Measurements from ENCODE around the gene GPR137C. TPM values are rescaled to one million over a fixed set of nuclear protein-coding genes. Genes with fewer than 3 reads are reported as not detected.

The GPR137C gene
- total and polyA plus RNA-seq, 2 of the 13 experiments (the other 11 are each of a cell fraction or from before 2014, with no cell fraction given) = 0.34 to 0.51 TPM

- TF ChIP-seq NFE2L1 (CRISPR knock-in tag; IDR thresholded peaks at IDR 0.05; ENCODE audit: borderline replicate concordance) (no peak), UBTF (CRISPR knock-in tag; IDR thresholded peaks at IDR 0.05) (no peak), NONO (IDR thresholded peaks at IDR 0.05) (no peak), NONO (CRISPR knock-in tag; conservative IDR thresholded peaks at IDR 0.05) (no peak), GATAD2A (CRISPR knock-in tag; IDR thresholded peaks at IDR 0.05) (no peak)
These were observed 25.6 kb upstream of the GPR137C start (continued) for GRCh38 chr14:52527052-52527451.

- no peak for ATAC-seq
- DNase-seq (ENCODE audit: low spot score) = no peak
- TF ChIP-seq ZGPAT (CRISPR knock-in tag; IDR thresholded peaks at IDR 0.05) = no peak
- no peak for TF ChIP-seq MED1 (CRISPR knock-in tag; IDR thresholded peaks at IDR 0.05)
- no peak for TF ChIP-seq ZNF318 (CRISPR knock-in tag; IDR thresholded peaks at IDR 0.05)
- no peak for TF ChIP-seq ZNF770 (CRISPR knock-in tag; IDR thresholded peaks at IDR 0.05)
- TF ChIP-seq ZSCAN31 (CRISPR knock-in tag; IDR thresholded peaks at IDR 0.05; ENCODE audit: low read depth) = no peak
These were observed 21.2 kb upstream of the GPR137C start for GRCh38 chr14:52531481-52531880.

More at GRCh38 chr14:52531481-52531880, 21.2 kb upstream of the GPR137C start:
- Histone ChIP-seq H3K27ac (ENCODE audit: extremely low read length, insufficient read depth, low read length) (no peak overlapping the region), H2AFZ (ENCODE audit: low read length) (no peak overlapping the region), H4K20me1 (ENCODE audit: insufficient read depth, low read length) (no peaks in the 10 kb centered on the region), H3K27me3 (ENCODE audit: control insufficient read depth in 1 of 2, insufficient read depth in 2 of 2, low read length in 2 of 2) (no peaks in the 10 kb centered on the region), H3K4me1 (ENCODE audit: insufficient read depth, low read length) (no peaks in the 10 kb centered on the region), H3K4me3 (replicated peaks in 1 of 3; ENCODE audit: insufficient read depth in 1 of 3, low read depth in 2 of 3, low read length in 3 of 3) (no peak overlapping the region), H3K79me2 (ENCODE audit: insufficient read depth, low read length) (no peaks in the 10 kb centered on the region), H3K9ac (ENCODE audit: insufficient read depth, low read depth, low read length) (no peak overlapping the region), H3K36me3 (replicated peaks in 1 of 2; ENCODE audit: control insufficient read depth in 1 of 2, insufficient read depth in 2 of 2, low read length in 2 of 2) (peaks cover 0 to 9% of the 10 kb centered on the region in 2 experiments; a peak in 2 of 5 replicates), H3K4me2 (ENCODE audit: low read depth, low read length) (no peak overlapping the region), H3K9me3 (ENCODE audit: low read length) (no peaks in the 10 kb centered on the region)
- intact Hi-C loops (cut with micrococcal nuclease; ENCODE audit: unreplicated experiment) = no loop called here
- in situ Hi-C loops (cut with HindIII; ENCODE audit: extremely low pct_ligation_motif_present, low pct_unique_long_range_greater_than_20kb) = no loop called here
- BruUV-seq (replicated peaks) = no TSS peak
- no peak for FAIRE-seq
- CTCF ChIA-PET (ENCODE audit: low intra/inter-chr PET ratio, low total read pairs) = no interaction called here
- POLR2A ChIA-PET = no interaction called here

Data from HepG2 (cell line).